ENCODE measurements around the gene PIGS. TPM values are rescaled to one million over a fixed set of nuclear protein-coding genes. Genes with fewer than 3 reads are reported as not detected.

The PIGS gene
- total RNA-seq, 1 donor, result 49.9 TPM

- Histone ChIP-seq H3K4me3 (ENCODE audit: insufficient read depth, low read length) (no peak overlapping the region), H3K27ac (ENCODE audit: low read depth, low read length) (no peak overlapping the region), H3K4me1 (ENCODE audit: insufficient read depth, low read length) (peaks cover 5% of the 10 kb centered on the region), H3K36me3 (ENCODE audit: insufficient read depth, low read length) (peaks cover 33% of the 10 kb centered on the region), H3K79me2 (ENCODE audit: insufficient read depth, low read length) (peaks cover 20% of the 10 kb centered on the region), H2AFZ (ENCODE audit: low read length) (no peak overlapping the region), H3K9me3 (ENCODE audit: low read depth, low read length) (no peaks in the 10 kb centered on the region), H4K20me1 (ENCODE audit: insufficient read depth, low read length) (peaks cover 39% of the 10 kb centered on the region), H3K27me3 (ENCODE audit: insufficient read depth, low read length) (no peaks in the 10 kb centered on the region), H3K4me2 (ENCODE audit: insufficient read depth, low read length) (no peak overlapping the region)
- DNase-seq (ENCODE audit: insufficient read length, low spot score, missing footprints), result no peak
- TF ChIP-seq CTCF (IDR thresholded peaks at IDR 0.05; ENCODE audit: extremely low read depth, low read depth, low read length), result no peak
Observed at GRCh38 chr17:28550858-28551257, 20.5 kb downstream of the PIGS start.

- TF ChIP-seq CTCF (IDR thresholded peaks at IDR 0.05; ENCODE audit: extremely low read depth, low read depth, low read length), result no peak
- Histone ChIP-seq H3K4me1 (ENCODE audit: insufficient read depth, low read length) (peaks cover 5% of the 10 kb centered on the region), H3K27ac (ENCODE audit: low read depth, low read length) (no peak overlapping the region), H3K9me3 (ENCODE audit: low read depth, low read length) (no peaks in the 10 kb centered on the region), H4K20me1 (ENCODE audit: insufficient read depth, low read length) (peaks cover 39% of the 10 kb centered on the region), H3K79me2 (ENCODE audit: insufficient read depth, low read length) (peaks cover 20% of the 10 kb centered on the region), H3K36me3 (ENCODE audit: insufficient read depth, low read length) (peaks cover 22% of the 10 kb centered on the region), H2AFZ (ENCODE audit: low read length) (no peak overlapping the region), H3K27me3 (ENCODE audit: insufficient read depth, low read length) (no peaks in the 10 kb centered on the region), H3K4me2 (ENCODE audit: insufficient read depth, low read length) (no peak overlapping the region), H3K4me3 (ENCODE audit: insufficient read depth, low read length) (no peak overlapping the region)
- no peak for DNase-seq (ENCODE audit: insufficient read length, low spot score, missing footprints)
Observed at GRCh38 chr17:28549236-28550132, 21.8 kb downstream of the PIGS start.

GRCh38 chr17:28548417-28549130, 22.8 kb downstream of the PIGS start:
- no peak overlapping the region for H2AFZ ChIP-seq (ENCODE audit: low read length)
- DNase-seq (ENCODE audit: insufficient read length, low spot score, missing footprints), result no peak
- no peak for TF ChIP-seq CTCF (IDR thresholded peaks at IDR 0.05; ENCODE audit: extremely low read depth, low read depth, low read length)

More at GRCh38 chr17:28548417-28549130, 22.8 kb downstream of the PIGS start:
- peaks cover 5% of the 10 kb centered on the region for H3K4me1 ChIP-seq (ENCODE audit: insufficient read depth, low read length)
- no peak overlapping the region for H3K27ac ChIP-seq (ENCODE audit: low read depth, low read length)
- peaks cover 14% of the 10 kb centered on the region for H3K36me3 ChIP-seq (ENCODE audit: insufficient read depth, low read length)
- H3K9me3 ChIP-seq (ENCODE audit: low read depth, low read length), result no peaks in the 10 kb centered on the region
- no peaks in the 10 kb centered on the region for H3K27me3 ChIP-seq (ENCODE audit: insufficient read depth, low read length)
- no peak overlapping the region for H3K4me2 ChIP-seq (ENCODE audit: insufficient read depth, low read length)
- peaks cover 20% of the 10 kb centered on the region for H3K79me2 ChIP-seq (ENCODE audit: insufficient read depth, low read length)
- no peak overlapping the region for H3K4me3 ChIP-seq (ENCODE audit: insufficient read depth, low read length)
- H4K20me1 ChIP-seq (ENCODE audit: insufficient read depth, low read length), result peaks cover 39% of the 10 kb centered on the region

Data from osteoblast (primary cell).